T-helper 2 cell treated with Interferon-gamma antibody and Interleukin-4, amounts not matched to agents 5 μg/mL and 100 μg/mL, for 36 hours (primary cell): Measurements from ENCODE around the gene FTO.
"Not testable (repeated sequence)": the region's sequence is repeated elsewhere in the genome, so short reads cannot be mapped to it uniquely, and the experiment has no call there.

Experiments
- DNase-seq: peaks from one replicate; pipeline ENCODE4 v3.0.0; 2021; ENCODE audit warnings: low spot score
- H3K27ac Mint-ChIP-seq: one replicate; pipeline ENCODE4 v1.8.0; 2021; ENCODE audit warnings: mild to moderate bottlenecking, mixed read lengths
- H3K27me3 Mint-ChIP-seq: one replicate; pipeline ENCODE4 v1.8.0; 2021; ENCODE audit warnings: low read depth, mixed read lengths
- H3K36me3 Mint-ChIP-seq: one replicate; pipeline ENCODE4 v1.8.0; 2021; ENCODE audit warnings: low read depth, mixed read lengths
- H3K4me1 Mint-ChIP-seq: one replicate; pipeline ENCODE4 v1.8.0; 2021; ENCODE audit warnings: low read depth, mixed read lengths
- H3K4me3 Mint-ChIP-seq: one replicate; pipeline ENCODE4 v1.8.0; 2022; ENCODE audit warnings: mild to moderate bottlenecking, moderate library complexity, mixed read lengths
- H3K9me3 Mint-ChIP-seq: one replicate; pipeline ENCODE4 v1.8.0; 2021; ENCODE audit warnings: mixed read lengths

FTO gene

GRCh38 chr16:54175169-54175551 lies 471.2 kb downstream of the FTO start:
- Mint-ChIP-seq H3K36me3 (no peaks in the 10 kb centered on the region), H3K27me3 (peaks cover 33% of the 10 kb centered on the region), H3K27ac (no peak overlapping the region), H3K9me3 (no peaks in the 10 kb centered on the region), H3K4me1 (peaks cover 2% of the 10 kb centered on the region), H3K4me3 (no peak overlapping the region)
- DNase-seq: no peak

- Mint-ChIP-seq H3K4me3 (no peak overlapping the region), H3K36me3 (no peaks in the 10 kb centered on the region), H3K9me3 (no peaks in the 10 kb centered on the region), H3K27ac (no peak overlapping the region), H3K27me3 (peaks cover 29% of the 10 kb centered on the region), H3K4me1 (peaks cover 2% of the 10 kb centered on the region)
- no peak for DNase-seq
These were observed 471.8 kb downstream of the FTO start for GRCh38 chr16:54175552-54176375.

- DNase-seq: no peak
- Mint-ChIP-seq H3K27me3 (peaks cover 26% of the 10 kb centered on the region), H3K9me3 (no peaks in the 10 kb centered on the region), H3K27ac (no peak overlapping the region), H3K4me1 (peaks cover 2% of the 10 kb centered on the region), H3K4me3 (no peak overlapping the region), H3K36me3 (no peaks in the 10 kb centered on the region)
These were observed 472.5 kb downstream of the FTO start for GRCh38 chr16:54176376-54176901.

GRCh38 chr16:54177052-54177861 lies 473.3 kb downstream of the FTO start:
- no peaks in the 10 kb centered on the region for H3K36me3 Mint-ChIP-seq
- H3K4me1 Mint-ChIP-seq: no peaks in the 10 kb centered on the region
- H3K4me3 Mint-ChIP-seq: no peak overlapping the region
- no peak overlapping the region for H3K27ac Mint-ChIP-seq
- no peaks in the 10 kb centered on the region for H3K9me3 Mint-ChIP-seq
- H3K27me3 Mint-ChIP-seq: peaks cover 20% of the 10 kb centered on the region
- DNase-seq: no peak

GRCh38 chr16:54177862-54178477 lies 474.0 kb downstream of the FTO start:
- Mint-ChIP-seq H3K4me1 (no peaks in the 10 kb centered on the region), H3K27ac (no peak overlapping the region), H3K36me3 (no peaks in the 10 kb centered on the region), H3K4me3 (no peak overlapping the region), H3K9me3 (no peaks in the 10 kb centered on the region), H3K27me3 (peaks cover 17% of the 10 kb centered on the region)
- DNase-seq: no peak

GRCh38 chr16:54178478-54178976 lies 474.6 kb downstream of the FTO start:
- peaks cover 14% of the 10 kb centered on the region for H3K27me3 Mint-ChIP-seq
- DNase-seq: no peak
- H3K9me3 Mint-ChIP-seq: no peaks in the 10 kb centered on the region

GRCh38 chr16:54180421-54181359 lies 476.7 kb downstream of the FTO start:
- Mint-ChIP-seq H3K27ac (no peak overlapping the region), H3K36me3 (no peaks in the 10 kb centered on the region), H3K9me3 (no peaks in the 10 kb centered on the region), H3K4me3 (no peak overlapping the region), H3K27me3 (peaks cover 11% of the 10 kb centered on the region), H3K4me1 (no peaks in the 10 kb centered on the region)
- no peak for DNase-seq

More at GRCh38 chr16:54178478-54178976, 474.6 kb downstream of the FTO start:
- Mint-ChIP-seq H3K36me3 (no peaks in the 10 kb centered on the region), H3K4me3 (no peak overlapping the region), H3K4me1 (no peaks in the 10 kb centered on the region), H3K27ac (no peak overlapping the region)

GRCh38 chr16:54181683-54182329 lies 477.9 kb downstream of the FTO start:
- not testable (repeated sequence) for H3K4me1 Mint-ChIP-seq, DNase-seq, H3K4me3 Mint-ChIP-seq, H3K9me3 Mint-ChIP-seq, H3K27ac Mint-ChIP-seq, H3K36me3 Mint-ChIP-seq
- peaks cover 12% of the 10 kb centered on the region for H3K27me3 Mint-ChIP-seq

GRCh38 chr16:54185045-54185444 lies 481.1 kb downstream of the FTO start:
- Mint-ChIP-seq H3K27ac (no peak overlapping the region), H3K36me3 (no peaks in the 10 kb centered on the region), H3K4me3 (no peak overlapping the region), H3K9me3 (no peaks in the 10 kb centered on the region), H3K27me3 (peaks cover 11% of the 10 kb centered on the region), H3K4me1 (no peaks in the 10 kb centered on the region)
- DNase-seq: no peak

- Mint-ChIP-seq H3K36me3 (no peaks in the 10 kb centered on the region), H3K27me3 (peaks cover 9% of the 10 kb centered on the region), H3K9me3 (no peaks in the 10 kb centered on the region), H3K4me3 (no peak overlapping the region), H3K4me1 (peaks cover 4% of the 10 kb centered on the region), H3K27ac (no peak overlapping the region)
- no peak for DNase-seq
These were observed 487.2 kb downstream of the FTO start for GRCh38 chr16:54191163-54191562.

- Mint-ChIP-seq H3K27ac (no peak overlapping the region), H3K4me3 (no peak overlapping the region), H3K9me3 (no peaks in the 10 kb centered on the region), H3K36me3 (no peaks in the 10 kb centered on the region), H3K27me3 (peaks cover 7% of the 10 kb centered on the region), H3K4me1 (peaks cover 4% of the 10 kb centered on the region)
- DNase-seq: no peak
These were observed 487.6 kb downstream of the FTO start for GRCh38 chr16:54191592-54191991.

GRCh38 chr16:54193013-54193664 lies 489.2 kb downstream of the FTO start:
- no peak for DNase-seq
- Mint-ChIP-seq H3K36me3 (no peaks in the 10 kb centered on the region), H3K4me3 (no peak overlapping the region), H3K9me3 (no peaks in the 10 kb centered on the region), H3K27me3 (peaks cover 7% of the 10 kb centered on the region), H3K27ac (no peak overlapping the region), H3K4me1 (peaks cover 4% of the 10 kb centered on the region)
